ENCODE measurements around the gene HCRTR1. TPM values are rescaled to one million over a fixed set of nuclear protein-coding genes. Genes with fewer than 3 reads are reported as not detected.

Gene HCRTR1
- polyA plus RNA-seq, 1 of the 3 experiments (the other 2 are of a cell fraction) = 0.03 TPM

- Histone ChIP-seq H3K36me3 (replicated peaks in 1 of 2; ENCODE audit: control insufficient read depth in 1 of 2, insufficient read depth in 2 of 2, low read length in 1 of 2) (no peaks in the 10 kb centered on the region), H3K4me3 (ENCODE audit: low read depth in 2 of 2, low read length in 1 of 2) (no peak overlapping the region), H3K27me3 (ENCODE audit: insufficient read depth) (no peaks in the 10 kb centered on the region; the same call in 1 of the 2 replicates), H3K79me2 (ENCODE audit: insufficient read depth) (no peaks in the 10 kb centered on the region), H3K9ac (no peak overlapping the region), H4K20me1 (ENCODE audit: insufficient read depth) (no peaks in the 10 kb centered on the region), H3K4me2 (no peak overlapping the region), H3F3A (replicated peaks; ENCODE audit: insufficient read depth) (no peaks in the 10 kb centered on the region), H2AFZ (ENCODE audit: low read depth) (no peak overlapping the region), H3K9me2 (no peaks in the 10 kb centered on the region), H3K9me3 (no peaks in the 10 kb centered on the region), H3K27ac (ENCODE audit: low read depth in 2 of 2, low read length in 1 of 2) (no peak overlapping the region), H3K4me1 (ENCODE audit: control insufficient read depth in 1 of 2, insufficient read depth in 2 of 2, low read depth in 1 of 2, low read length in 1 of 2) (peaks cover 0 to 24% of the 10 kb centered on the region in 2 experiments; a peak in 1 of 4 replicates)
- no peak for DNase-seq
- TF ChIP-seq YY1 (IDR thresholded peaks at IDR 0.05; ENCODE audit: low read depth) (no peak), USF2 (IDR thresholded peaks at IDR 0.05; ENCODE audit: borderline replicate concordance, low read depth, low read length) (no peak), NRF1 (IDR thresholded peaks at IDR 0.05; ENCODE audit: low read depth, low read length) (no peak), MAX (IDR thresholded peaks at IDR 0.05; ENCODE audit: low read depth) (no peak), RCOR1 (IDR thresholded peaks at IDR 0.05; ENCODE audit: low read length) (no peak), GATA2 (CRISPR knock-in tag; IDR thresholded peaks at IDR 0.05) (no peak), PBX3 (IDR thresholded peaks at IDR 0.05) (no peak), RAD21 (IDR thresholded peaks at IDR 0.05; ENCODE audit: low read length) (no peak)
- ChIA-PET CTCF (interaction anchor here (3.7 to 4.2 kb wide), 4 partner anchors 11 to 52 kb away, joined by 37 to 56 read pairs (median 44); no protein-coding TSS in a partner anchor), POLR2A (no interaction called here)
- 72% methylated on average over 2 of the region's 2 CpGs for WGBS (ENCODE audit: low lambda C conversion rate)
Measured at GRCh38 chr1:31615939-31616338, 1.6 kb upstream of the HCRTR1 start.

GRCh38 chr1:31617916-31618746, 642 bp downstream of the HCRTR1 start:
- WGBS (ENCODE audit: low lambda C conversion rate) = 96% methylated on average over 4 of the region's 56 CpGs
- no peaks in the 10 kb centered on the region for H3K36me3 ChIP-seq (replicated peaks in 1 of 2; ENCODE audit: control insufficient read depth in 1 of 2, insufficient read depth in 2 of 2, low read length in 1 of 2)
- no peaks in the 10 kb centered on the region for H3K79me2 ChIP-seq (ENCODE audit: insufficient read depth)
- H3K27ac ChIP-seq (ENCODE audit: low read depth in 2 of 2, low read length in 1 of 2) = no peak overlapping the region; a peak in 1 of 4 replicates
- H3K9me3 ChIP-seq = no peaks in the 10 kb centered on the region
- H3K9ac ChIP-seq = 0 out of 2 replicates have a peak overlapping the region, but pooled peaks have one; percentile 34
- peak overlapping the region; percentile 58 to 68 for H3K4me3 ChIP-seq (ENCODE audit: low read depth in 2 of 2, low read length in 1 of 2)
- H2AFZ ChIP-seq (ENCODE audit: low read depth) = peak overlapping the region; percentile 86; the same call in 1 of the 2 replicates
- CTCF ChIA-PET = interaction anchor here (0.6 to 4.2 kb wide), 42 partner anchors 8 to 683 kb away, joined by 3 to 56 read pairs (median 4); partner anchors contain the start of genes PEF1 and TINAGL1
- peaks cover 0 to 24% of the 10 kb centered on the region in 2 experiments; a peak in 1 of 4 replicates for H3K4me1 ChIP-seq (ENCODE audit: control insufficient read depth in 1 of 2, insufficient read depth in 2 of 2, low read depth in 1 of 2, low read length in 1 of 2)
- peak; percentile 94 for DNase-seq
- no peaks in the 10 kb centered on the region for H3F3A ChIP-seq (replicated peaks; ENCODE audit: insufficient read depth)
- peak overlapping the region; percentile 96 for H3K4me2 ChIP-seq
- POLR2A ChIA-PET = no interaction called here
- TF ChIP-seq FOXM1 (IDR thresholded peaks at IDR 0.05; ENCODE audit: low read depth) (no peak), PBX3 (IDR thresholded peaks at IDR 0.05) (no peak), CTCF (IDR thresholded peaks at IDR 0.05) (peak; percentile 83), SIN3A (IDR thresholded peaks at IDR 0.05; ENCODE audit: borderline replicate concordance, low read depth, low read length) (no peak), SMC3 (IDR thresholded peaks at IDR 0.05; ENCODE audit: low read depth, low read length) (peak; percentile 56), RAD21 (IDR thresholded peaks at IDR 0.05; ENCODE audit: low read length) (peak; percentile 56), EP300 (IDR thresholded peaks at IDR 0.05; ENCODE audit: borderline replicate concordance in 1 of 2, low read depth in 1 of 2, low read length in 1 of 2) (no peak), POLR2AphosphoS5 (IDR thresholded peaks at IDR 0.05; ENCODE audit: low read depth, low read length) (no peak)
- H3K9me2 ChIP-seq = no peaks in the 10 kb centered on the region
- H4K20me1 ChIP-seq (ENCODE audit: insufficient read depth) = no peaks in the 10 kb centered on the region
- H3K27me3 ChIP-seq (ENCODE audit: insufficient read depth) = no peaks in the 10 kb centered on the region
